ENCODE measurements around the gene OBSCN.

The OBSCN gene

DNA sequence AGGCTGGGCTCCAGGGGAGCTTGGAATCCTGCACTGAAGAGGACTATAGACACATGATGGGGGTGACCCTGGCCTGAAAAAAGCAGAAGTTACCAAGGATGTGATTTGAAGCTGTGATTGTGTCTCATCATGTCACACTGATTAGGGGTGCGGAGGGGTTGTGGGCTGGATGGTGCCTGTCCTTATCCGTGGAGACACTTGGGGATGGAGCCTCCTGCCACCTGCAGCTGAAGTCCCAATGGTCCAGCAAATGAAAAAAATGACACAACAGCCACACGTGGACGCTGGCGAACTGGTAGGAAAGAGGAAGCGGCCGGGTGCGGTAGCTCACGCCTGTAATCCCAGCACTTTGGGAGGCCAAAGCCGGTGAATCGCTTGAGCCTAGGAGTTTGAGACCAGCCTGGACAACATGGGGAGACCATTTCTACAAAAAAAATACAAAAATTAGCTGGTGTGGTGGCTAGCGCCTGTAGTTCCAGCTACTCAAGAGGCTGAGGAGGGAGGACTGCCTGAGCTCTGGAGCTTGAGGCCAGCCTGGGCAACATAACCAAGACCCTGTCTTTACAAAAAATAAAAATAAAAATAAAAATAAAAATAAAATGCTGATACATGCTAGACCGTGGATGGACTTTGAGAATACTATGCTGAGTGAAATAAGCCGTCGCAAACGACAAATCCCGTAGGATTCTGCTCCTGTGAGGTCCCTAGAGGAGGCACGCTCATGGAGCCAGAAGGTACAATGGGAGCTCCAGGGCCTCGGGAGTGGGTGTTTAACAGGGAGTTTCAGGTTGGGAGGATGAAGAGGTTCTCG lies 43.1 kb upstream of the OBSCN start:
- Histone ChIP-seq H3K4me3 (ENCODE audit: extremely low read depth, insufficient read depth, low read length, poor library complexity, severe bottlenecking) (peak overlapping the region; percentile 55), H3K36me3 (ENCODE audit: control insufficient read depth, insufficient read depth, low read length) (no peaks in the 10 kb centered on the region), H3K9me3 (ENCODE audit: control insufficient read depth, low read length) (no peaks in the 10 kb centered on the region), H3K4me1 (ENCODE audit: control insufficient read depth, insufficient read depth, low read length, poor library complexity, severe bottlenecking) (peaks cover 18% of the 10 kb centered on the region), H3K27ac (ENCODE audit: low read depth, low read length, severe bottlenecking) (peak overlapping the region; percentile 71)
- 67 to 71% methylated on average over 17 to 20 of the region's 20 CpGs for WGBS, 2 experiments (ENCODE audit: insufficient coverage in 2 of 2)

DNA sequence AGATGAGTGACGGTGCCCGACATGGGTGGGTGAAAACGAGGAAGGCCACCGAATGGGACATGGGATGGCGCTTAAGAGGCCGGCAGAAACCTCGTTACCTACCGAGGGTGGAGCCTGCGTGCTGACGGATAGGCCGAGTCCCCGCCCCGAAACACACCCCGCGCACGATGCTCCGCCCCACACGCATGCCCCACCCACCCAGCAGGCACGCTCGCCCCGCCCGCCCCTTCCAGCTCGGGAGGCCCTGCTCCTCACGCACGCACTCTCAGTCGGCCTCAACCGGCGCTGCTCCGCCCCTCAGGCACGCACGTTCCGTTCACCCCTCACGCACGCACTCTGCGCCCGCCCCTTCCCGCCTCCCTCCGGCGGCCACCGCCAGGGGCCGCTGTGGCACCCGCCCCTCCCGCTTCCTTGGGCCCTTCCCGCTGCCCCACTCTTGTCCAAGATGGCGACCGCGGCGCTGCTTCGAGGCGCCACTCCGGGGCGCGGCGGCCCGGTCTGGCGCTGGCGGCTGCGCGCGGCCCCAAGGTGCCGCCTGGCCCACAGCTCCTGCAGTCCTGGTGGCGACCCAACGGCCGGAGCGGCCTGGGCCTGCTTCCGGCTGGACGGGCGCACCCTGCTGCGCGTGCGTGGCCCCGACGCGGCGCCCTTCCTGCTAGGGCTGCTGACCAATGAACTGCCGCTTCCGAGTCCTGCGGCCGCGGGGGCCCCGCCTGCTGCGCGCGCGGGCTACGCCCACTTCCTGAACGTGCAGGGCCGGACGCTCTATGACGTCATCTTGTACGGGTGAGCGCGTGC lies 42.3 kb upstream of the OBSCN start, which contains the start of gene IBA57:
Gene IBA57, plus strand, starts transcription at position 433 of the 798 bp plus-strand sequence. Its CDS starts 13 bp downstream, at position 446.
- Histone ChIP-seq H3K36me3 (ENCODE audit: control insufficient read depth, insufficient read depth, low read length) (no peaks in the 10 kb centered on the region), H3K27ac (ENCODE audit: low read depth, low read length, severe bottlenecking) (peak within 1 kb of the TSS; percentile 99), H3K4me3 (ENCODE audit: extremely low read depth, insufficient read depth, low read length, poor library complexity, severe bottlenecking) (peak within 1 kb of the TSS; percentile 55), H3K9me3 (ENCODE audit: control insufficient read depth, low read length) (no peaks in the 10 kb centered on the region), H3K4me1 (ENCODE audit: control insufficient read depth, insufficient read depth, low read length, poor library complexity, severe bottlenecking) (peaks cover 18% of the 10 kb centered on the region)
- WGBS, 2 experiments (ENCODE audit: insufficient coverage in 2 of 2), result 0% methylated on average over 71 to 82 of the region's 93 CpGs

DNA sequence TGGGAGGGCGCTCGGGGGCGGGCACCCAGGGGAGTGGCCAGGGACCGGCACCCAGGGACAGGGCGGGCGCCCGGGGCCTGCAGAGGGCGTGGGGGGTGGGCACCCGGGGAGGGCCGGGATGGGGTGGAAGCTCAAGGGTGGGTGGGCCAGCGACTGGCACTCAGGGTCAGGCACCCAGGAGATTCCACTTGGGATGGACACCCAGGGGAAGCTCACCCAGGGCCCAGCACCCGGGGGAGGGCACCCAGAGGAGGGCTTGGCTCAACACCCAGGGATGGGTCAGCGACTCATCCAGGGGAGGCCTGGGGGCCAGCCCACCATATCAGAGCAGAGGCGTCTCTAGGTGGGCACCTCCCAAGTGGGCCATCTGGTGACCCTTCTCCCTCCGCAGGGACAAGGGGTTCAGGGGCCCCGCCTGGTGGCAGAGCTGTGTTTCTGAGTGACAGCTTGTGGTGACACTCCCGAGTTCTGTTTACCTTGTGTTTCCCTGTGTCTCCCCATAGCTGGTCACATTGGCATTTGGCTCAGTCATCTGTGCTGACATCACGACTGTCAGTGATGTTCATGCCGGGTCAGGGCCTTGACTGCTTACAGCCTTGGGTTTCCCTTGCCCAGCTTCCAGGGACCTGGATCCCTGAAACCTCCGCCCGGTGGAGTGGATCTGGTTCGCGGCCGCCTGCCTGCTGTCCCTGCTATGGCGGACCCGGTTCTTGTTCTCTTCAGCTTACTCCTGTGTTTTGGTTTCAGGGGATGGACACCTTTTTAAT lies 41.5 kb upstream of the OBSCN start:
- Histone ChIP-seq H3K9me3 (ENCODE audit: control insufficient read depth, low read length) (no peaks in the 10 kb centered on the region), H3K36me3 (ENCODE audit: control insufficient read depth, insufficient read depth, low read length) (no peaks in the 10 kb centered on the region), H3K4me1 (ENCODE audit: control insufficient read depth, insufficient read depth, low read length, poor library complexity, severe bottlenecking) (peaks cover 18% of the 10 kb centered on the region), H3K4me3 (ENCODE audit: extremely low read depth, insufficient read depth, low read length, poor library complexity, severe bottlenecking) (peak overlapping the region; percentile 55), H3K27ac (ENCODE audit: low read depth, low read length, severe bottlenecking) (peak overlapping the region; percentile 99)
- 13 to 38% methylated on average over 5 to 16 of the region's 26 CpGs for WGBS, 2 experiments (ENCODE audit: insufficient coverage in 2 of 2)

DNA sequence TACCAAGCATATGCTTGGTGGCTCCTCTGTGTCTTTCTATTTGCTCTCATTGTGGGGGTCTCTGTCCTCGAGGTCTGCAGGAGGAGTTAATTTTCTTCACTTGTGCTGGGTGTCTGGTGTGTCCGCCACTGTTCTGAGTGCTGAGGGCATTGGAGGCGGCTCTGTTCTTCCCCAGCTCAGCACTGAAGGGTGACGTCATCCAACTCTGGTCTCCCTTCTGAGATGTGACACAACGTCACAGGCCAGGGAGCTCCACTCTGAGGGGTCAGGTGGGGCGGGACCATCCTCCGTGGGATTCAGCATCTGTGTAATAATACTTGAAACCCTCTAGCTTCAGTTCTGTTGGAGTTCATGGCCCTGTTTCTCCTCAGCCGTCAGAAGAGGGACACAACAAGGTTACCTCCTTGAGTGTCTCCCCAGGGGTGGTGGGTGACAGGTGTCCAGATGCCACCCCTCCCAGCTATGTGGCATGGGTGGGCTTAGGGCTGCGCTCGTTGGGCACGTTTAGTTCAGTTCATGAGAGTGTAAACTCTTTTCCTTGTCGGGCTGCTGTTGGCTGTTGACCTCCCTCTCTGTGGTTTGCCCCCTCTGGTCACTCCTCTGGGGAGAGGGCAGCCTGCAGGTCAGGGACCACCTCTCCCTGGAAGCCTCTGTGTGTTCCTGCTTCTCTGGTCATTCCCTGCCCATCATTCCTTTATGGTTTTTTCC lies 39.1 kb upstream of the OBSCN start:
- no peaks in the 10 kb centered on the region for H3K36me3 ChIP-seq (ENCODE audit: control insufficient read depth, insufficient read depth, low read length)
- H3K27ac ChIP-seq (ENCODE audit: low read depth, low read length, severe bottlenecking), result no peak overlapping the region
- no peak overlapping the region for H3K4me3 ChIP-seq (ENCODE audit: extremely low read depth, insufficient read depth, low read length, poor library complexity, severe bottlenecking)
- 91 to 93% methylated on average over 11 to 12 of the region's 12 CpGs for WGBS, 2 experiments (ENCODE audit: insufficient coverage in 2 of 2)
- no peaks in the 10 kb centered on the region for H3K9me3 ChIP-seq (ENCODE audit: control insufficient read depth, low read length)
- peaks cover 3% of the 10 kb centered on the region for H3K4me1 ChIP-seq (ENCODE audit: control insufficient read depth, insufficient read depth, low read length, poor library complexity, severe bottlenecking)

DNA sequence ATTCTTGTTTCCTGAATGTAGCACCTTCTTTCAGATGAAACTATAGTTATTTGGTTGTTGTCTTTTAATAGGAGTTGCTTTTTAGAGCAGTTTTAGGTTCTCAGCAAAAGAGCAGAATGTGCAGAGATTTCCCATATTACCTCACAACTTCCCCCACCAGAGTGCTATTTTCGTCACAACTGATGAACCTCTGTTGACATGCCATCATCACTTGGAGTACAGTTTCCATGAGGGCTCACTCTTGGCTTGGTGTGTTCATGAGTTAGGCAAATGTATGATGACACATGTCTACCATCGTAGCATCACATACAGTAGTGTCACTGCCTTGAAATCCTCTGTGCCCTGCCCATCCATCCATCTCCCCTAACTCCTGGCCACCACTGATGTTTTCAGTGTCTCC lies 38.5 kb upstream of the OBSCN start:
- H3K4me1 ChIP-seq (ENCODE audit: control insufficient read depth, insufficient read depth, low read length, poor library complexity, severe bottlenecking), result peaks cover 3% of the 10 kb centered on the region
- H3K27ac ChIP-seq (ENCODE audit: low read depth, low read length, severe bottlenecking), result no peak overlapping the region
- H3K4me3 ChIP-seq (ENCODE audit: extremely low read depth, insufficient read depth, low read length, poor library complexity, severe bottlenecking), result no peak overlapping the region
- 80% methylated on average over 1 of the region's 2 CpGs; no CpG with 5 or more reads in 1 of the 2 experiments for WGBS, 2 experiments (ENCODE audit: insufficient coverage in 2 of 2)
- no peaks in the 10 kb centered on the region for H3K36me3 ChIP-seq (ENCODE audit: control insufficient read depth, insufficient read depth, low read length)
- H3K9me3 ChIP-seq (ENCODE audit: control insufficient read depth, low read length), result no peaks in the 10 kb centered on the region

DNA sequence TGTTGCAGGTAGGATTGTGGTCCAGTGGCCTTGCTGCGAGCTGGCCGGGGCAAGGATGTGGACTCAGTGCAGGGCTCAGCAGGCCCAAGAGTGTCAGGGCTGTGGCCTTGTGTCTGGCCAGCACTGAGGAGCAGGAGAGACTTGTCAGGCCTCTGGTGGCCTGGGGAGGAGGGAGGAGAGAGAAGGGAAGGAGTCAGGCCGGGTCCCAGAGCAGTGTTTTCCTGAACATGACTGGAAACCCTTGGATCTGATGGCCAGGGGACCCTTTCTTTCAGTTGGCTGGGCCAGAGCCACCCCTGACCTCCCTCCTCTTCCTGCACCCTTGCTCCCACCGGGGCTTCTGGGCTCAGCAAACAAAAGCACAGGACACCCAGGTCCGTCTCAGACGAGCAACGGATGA lies 37.2 kb upstream of the OBSCN start:
- Histone ChIP-seq H3K36me3 (ENCODE audit: control insufficient read depth, insufficient read depth, low read length) (peaks cover 4% of the 10 kb centered on the region), H3K9me3 (ENCODE audit: control insufficient read depth, low read length) (no peaks in the 10 kb centered on the region), H3K27ac (ENCODE audit: low read depth, low read length, severe bottlenecking) (no peak overlapping the region), H3K4me1 (ENCODE audit: control insufficient read depth, insufficient read depth, low read length, poor library complexity, severe bottlenecking) (no peaks in the 10 kb centered on the region), H3K4me3 (ENCODE audit: extremely low read depth, insufficient read depth, low read length, poor library complexity, severe bottlenecking) (no peak overlapping the region)
- 89 to 96% methylated on average over 4 to 5 of the region's 7 CpGs for WGBS, 2 experiments (ENCODE audit: insufficient coverage in 2 of 2)

DNA sequence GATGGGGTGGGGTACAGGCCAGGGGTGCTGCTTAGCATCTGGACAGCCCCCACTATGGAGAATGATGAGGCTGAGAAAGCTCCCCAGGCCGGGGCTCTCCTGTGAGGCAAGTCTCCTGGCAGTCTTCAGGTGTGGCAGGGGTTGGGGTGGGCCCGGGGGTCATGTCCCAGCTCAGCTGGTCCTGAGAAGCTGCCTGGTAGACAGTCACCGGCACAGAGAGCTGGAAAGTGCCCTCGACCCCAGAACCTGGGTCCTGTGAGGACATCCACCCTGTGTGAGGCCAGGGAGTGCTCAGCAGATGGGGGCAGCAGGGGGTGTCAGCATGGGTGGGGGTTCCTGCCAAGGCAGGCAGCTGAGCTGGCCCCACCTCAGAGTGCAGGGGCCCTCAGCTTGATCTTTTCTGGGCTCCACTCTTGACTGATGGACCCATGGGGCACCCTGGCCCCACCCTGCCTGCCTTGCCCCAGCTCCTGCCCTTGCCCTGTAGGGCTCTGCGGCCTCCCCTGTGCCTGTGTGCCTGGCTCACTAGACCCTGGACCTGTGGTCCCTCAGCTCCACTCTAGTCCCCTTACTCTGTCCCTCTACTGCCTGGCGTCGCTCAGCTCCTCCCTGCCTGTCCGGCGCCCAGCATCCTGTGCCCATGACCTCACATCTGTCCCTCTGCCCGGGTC lies 36.5 kb upstream of the OBSCN start:
- 77 to 80% methylated on average over 10 of the region's 10 CpGs for WGBS, 2 experiments (ENCODE audit: insufficient coverage in 2 of 2)
- Histone ChIP-seq H3K27ac (ENCODE audit: low read depth, low read length, severe bottlenecking) (no peak overlapping the region), H3K4me3 (ENCODE audit: extremely low read depth, insufficient read depth, low read length, poor library complexity, severe bottlenecking) (no peak overlapping the region), H3K9me3 (ENCODE audit: control insufficient read depth, low read length) (no peaks in the 10 kb centered on the region), H3K36me3 (ENCODE audit: control insufficient read depth, insufficient read depth, low read length) (peaks cover 4% of the 10 kb centered on the region), H3K4me1 (ENCODE audit: control insufficient read depth, insufficient read depth, low read length, poor library complexity, severe bottlenecking) (no peaks in the 10 kb centered on the region)

DNA sequence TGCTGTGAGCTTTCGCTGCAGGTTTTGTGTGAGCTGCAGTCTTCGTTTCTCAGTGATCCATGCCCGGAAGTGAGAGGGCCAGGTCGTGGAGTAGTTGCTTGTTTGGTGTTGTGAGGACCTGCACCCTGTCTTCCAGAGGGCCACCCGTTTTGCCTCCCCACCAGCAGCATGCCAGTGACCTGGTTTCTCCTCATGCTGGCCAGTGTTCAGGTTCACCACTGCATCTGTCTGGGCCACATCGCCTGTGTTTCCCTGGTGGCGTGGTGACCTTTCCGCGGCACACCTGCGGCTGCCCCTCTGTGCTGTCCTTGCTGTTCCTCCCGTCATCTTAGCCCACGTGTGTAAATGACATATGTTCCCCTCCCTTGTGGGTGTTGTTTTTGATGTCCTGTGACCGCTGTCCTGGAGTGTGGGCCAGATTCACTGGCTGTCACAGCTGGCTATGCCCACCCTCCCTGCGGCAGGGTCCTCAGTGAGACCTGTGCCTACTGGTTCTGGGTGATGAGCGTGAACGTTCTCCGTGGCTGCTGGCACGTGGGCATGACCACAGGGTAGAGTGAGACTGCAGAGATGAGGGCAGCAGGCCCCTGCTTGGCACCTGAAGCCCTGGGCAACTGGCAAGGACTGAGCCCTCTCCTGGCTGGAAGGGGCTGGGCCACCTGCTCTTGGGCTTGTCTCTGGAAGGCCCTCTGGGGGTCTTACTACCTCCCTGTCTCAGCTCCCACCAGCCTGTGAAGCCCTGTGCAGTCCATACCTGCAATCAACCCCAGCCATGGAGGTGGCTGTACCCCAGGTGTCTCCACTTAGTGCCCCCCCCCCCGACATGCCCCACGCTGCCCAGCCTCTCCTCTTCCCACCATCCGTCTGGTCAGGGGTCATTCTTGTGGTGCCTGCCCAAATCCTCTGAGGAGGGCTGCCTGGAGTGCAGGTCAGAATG lies 35.0 kb upstream of the OBSCN start:
- H3K36me3 ChIP-seq (ENCODE audit: control insufficient read depth, insufficient read depth, low read length), result peaks cover 4% of the 10 kb centered on the region
- no peak overlapping the region for H3K4me3 ChIP-seq (ENCODE audit: extremely low read depth, insufficient read depth, low read length, poor library complexity, severe bottlenecking)
- H3K9me3 ChIP-seq (ENCODE audit: control insufficient read depth, low read length), result no peaks in the 10 kb centered on the region
- whole genome bisulfite sequencing, 2 experiments (ENCODE audit: insufficient coverage in 2 of 2), result 91 to 93% methylated on average over 14 to 18 of the region's 21 CpGs
- H3K4me1 ChIP-seq (ENCODE audit: control insufficient read depth, insufficient read depth, low read length, poor library complexity, severe bottlenecking), result no peaks in the 10 kb centered on the region
- H3K27ac ChIP-seq (ENCODE audit: low read depth, low read length, severe bottlenecking), result no peak overlapping the region

Data from mesodermal cell (in vitro differentiated cells).